ENCODE data around the gene MS4A18. TPM values are rescaled to one million over a fixed set of nuclear protein-coding genes. Genes with fewer than 3 reads are reported as not detected.
A peak's percentile ranks its signal among the peaks of the same experiment; 100 is the strongest.

Gene MS4A18
- total and polyA plus RNA-seq, 2 experiments from 2014 or later = not detected

DNA sequence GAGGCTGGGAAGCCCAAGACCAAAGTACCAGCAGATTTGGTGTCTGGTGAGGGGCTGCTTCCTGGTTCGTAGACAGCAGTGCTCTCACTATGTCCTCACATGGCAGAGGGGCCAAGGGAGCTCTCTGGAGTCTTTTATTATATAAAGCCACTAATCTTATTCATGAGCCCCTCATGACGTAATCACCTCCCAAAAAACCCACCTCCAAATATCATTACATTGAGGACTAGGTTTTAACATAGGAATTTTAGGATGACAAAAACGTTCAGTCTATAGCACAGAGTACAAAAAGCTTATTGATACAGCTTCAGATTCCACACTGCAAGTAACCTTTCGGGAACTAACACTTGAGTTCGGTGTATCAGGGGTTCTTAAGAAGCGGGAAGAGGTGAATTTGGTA is 4.1 kb upstream of the MS4A18 start:
- H3K9me2 ChIP-seq (replicated peaks; ENCODE audit: insufficient read depth) = no peaks in the 10 kb centered on the region
- TF ChIP-seq EZH2 (IDR thresholded peaks at IDR 0.05; ENCODE audit: borderline replicate concordance) (no peak), EZH2phosphoT487 (IDR thresholded peaks at IDR 0.05; ENCODE audit: low read depth, severe bottlenecking, unreplicated experiment) (no peak)
- TF ChIP-seq, protein P1, sequence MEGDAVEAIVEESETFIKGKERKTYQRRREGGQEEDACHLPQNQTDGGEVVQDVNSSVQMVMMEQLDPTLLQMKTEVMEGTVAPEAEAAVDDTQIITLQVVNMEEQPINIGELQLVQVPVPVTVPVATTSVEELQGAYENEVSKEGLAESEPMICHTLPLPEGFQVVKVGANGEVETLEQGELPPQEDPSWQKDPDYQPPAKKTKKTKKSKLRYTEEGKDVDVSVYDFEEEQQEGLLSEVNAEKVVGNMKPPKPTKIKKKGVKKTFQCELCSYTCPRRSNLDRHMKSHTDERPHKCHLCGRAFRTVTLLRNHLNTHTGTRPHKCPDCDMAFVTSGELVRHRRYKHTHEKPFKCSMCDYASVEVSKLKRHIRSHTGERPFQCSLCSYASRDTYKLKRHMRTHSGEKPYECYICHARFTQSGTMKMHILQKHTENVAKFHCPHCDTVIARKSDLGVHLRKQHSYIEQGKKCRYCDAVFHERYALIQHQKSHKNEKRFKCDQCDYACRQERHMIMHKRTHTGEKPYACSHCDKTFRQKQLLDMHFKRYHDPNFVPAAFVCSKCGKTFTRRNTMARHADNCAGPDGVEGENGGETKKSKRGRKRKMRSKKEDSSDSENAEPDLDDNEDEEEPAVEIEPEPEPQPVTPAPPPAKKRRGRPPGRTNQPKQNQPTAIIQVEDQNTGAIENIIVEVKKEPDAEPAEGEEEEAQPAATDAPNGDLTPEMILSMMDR (IDR thresholded peaks at IDR 0.05; ENCODE audit: poor library complexity) = no peak
- WGBS (ENCODE audit: low lambda C conversion rate, missing lambda C conversion rate) = 73% methylated on average over 6 of the region's 6 CpGs
- no peaks in the 10 kb centered on the region for H3K36me3 ChIP-seq (replicated peaks; ENCODE audit: insufficient read depth, low read depth)
- H3K79me2 ChIP-seq = no peaks in the 10 kb centered on the region
- no peak overlapping the region for H3K4me2 ChIP-seq
- no peaks in the 10 kb centered on the region for H3K9me3 ChIP-seq (ENCODE audit: low read depth)
- H3K27ac ChIP-seq = peak overlapping the region; percentile 75
- H3K4me3 ChIP-seq = no peak overlapping the region
- H3K4me1 ChIP-seq (ENCODE audit: insufficient read depth) = peaks cover 5% of the 10 kb centered on the region
- no peak overlapping the region for H2AFZ ChIP-seq
- no peak for DNase-seq (ENCODE audit: low spot score)
- H4K20me1 ChIP-seq (ENCODE audit: insufficient read depth, poor library complexity, severe bottlenecking) = no peaks in the 10 kb centered on the region
- no peaks in the 10 kb centered on the region for H3K27me3 ChIP-seq

DNA sequence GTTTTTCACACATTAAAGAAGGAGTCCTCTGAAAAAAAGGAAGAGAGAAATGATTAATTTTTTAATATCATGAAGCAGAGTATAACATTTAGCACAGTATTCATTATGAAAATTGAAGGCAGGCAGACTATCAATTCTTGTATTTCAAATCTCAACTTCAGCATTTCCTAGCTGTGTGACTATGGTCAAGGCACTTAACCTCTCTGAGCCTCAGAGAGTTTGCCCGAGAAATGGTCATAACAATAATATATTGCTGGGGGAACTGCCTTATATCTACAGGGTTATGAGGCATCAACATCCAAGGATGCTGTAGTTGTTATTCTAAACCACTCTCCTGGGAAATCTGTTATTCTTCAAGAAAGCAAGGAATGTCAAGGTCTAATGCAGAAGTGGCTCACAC is 1.1 kb downstream of the MS4A18 start:
- no peaks in the 10 kb centered on the region for H3K4me1 ChIP-seq (ENCODE audit: insufficient read depth)
- H3K9me3 ChIP-seq (ENCODE audit: low read depth) = no peaks in the 10 kb centered on the region
- H3K36me3 ChIP-seq (replicated peaks; ENCODE audit: insufficient read depth, low read depth) = no peaks in the 10 kb centered on the region
- H3K79me2 ChIP-seq = no peaks in the 10 kb centered on the region
- H3K27me3 ChIP-seq = no peaks in the 10 kb centered on the region
- no peaks in the 10 kb centered on the region for H3K9me2 ChIP-seq (replicated peaks; ENCODE audit: insufficient read depth)
- no peak overlapping the region for H2AFZ ChIP-seq
- TF ChIP-seq EZH2phosphoT487 (IDR thresholded peaks at IDR 0.05; ENCODE audit: low read depth, severe bottlenecking, unreplicated experiment) (no peak), EZH2 (IDR thresholded peaks at IDR 0.05; ENCODE audit: borderline replicate concordance) (no peak)
- no peak overlapping the region for H3K4me2 ChIP-seq
- H3K27ac ChIP-seq = no peak overlapping the region
- H4K20me1 ChIP-seq (ENCODE audit: insufficient read depth, poor library complexity, severe bottlenecking) = no peaks in the 10 kb centered on the region
- 86% methylated on average over 1 of the region's 1 CpG for WGBS (ENCODE audit: low lambda C conversion rate, missing lambda C conversion rate)
- no peak overlapping the region for H3K4me3 ChIP-seq
- no peak for DNase-seq (ENCODE audit: low spot score)

DNA sequence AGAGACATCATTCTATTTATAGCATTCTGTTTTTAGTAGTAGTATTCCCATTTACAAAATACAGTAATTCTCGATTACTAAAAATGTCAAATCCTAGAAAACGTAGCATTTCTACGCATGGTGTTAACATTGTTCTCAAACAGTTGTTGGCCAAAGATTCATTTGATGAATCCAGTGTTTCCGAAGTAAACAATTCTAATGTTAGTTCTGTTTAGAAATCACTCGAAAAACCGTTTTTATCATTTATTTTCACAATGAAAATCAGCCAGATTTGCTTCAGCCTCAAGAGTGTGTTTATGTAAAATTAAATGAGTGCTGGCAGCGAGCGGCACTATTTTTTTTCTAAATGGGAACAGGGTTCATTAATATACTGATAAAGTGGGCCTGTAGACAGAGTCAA is 7.1 kb downstream of the MS4A18 start:
- WGBS (ENCODE audit: low lambda C conversion rate, missing lambda C conversion rate) = 84% methylated on average over 8 of the region's 8 CpGs

DNA sequence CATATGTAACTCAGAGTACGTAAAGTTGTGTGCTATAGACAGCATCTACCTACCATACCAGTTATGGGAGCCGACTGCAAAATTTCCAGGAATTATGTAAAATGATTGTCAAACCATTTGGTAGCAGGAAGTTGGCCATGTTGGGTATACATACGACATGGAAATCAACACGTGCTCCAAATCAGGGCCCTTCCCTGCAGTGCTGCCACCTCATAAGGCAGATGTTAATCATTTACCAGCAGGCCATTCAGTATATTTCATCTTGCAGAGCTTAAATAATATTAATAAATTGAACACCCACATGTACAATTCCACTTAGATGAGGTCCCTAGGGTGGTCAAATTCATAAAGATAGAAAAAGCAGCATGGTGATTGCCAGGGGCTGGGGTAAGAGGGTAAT is 9.8 kb downstream of the MS4A18 start:
- Histone ChIP-seq H3K9me3 (ENCODE audit: low read depth) (no peaks in the 10 kb centered on the region), H3K4me1 (ENCODE audit: insufficient read depth) (no peaks in the 10 kb centered on the region), H3K4me2 (no peak overlapping the region), H3K27ac (no peak overlapping the region), H3K27me3 (no peaks in the 10 kb centered on the region), H3K36me3 (replicated peaks; ENCODE audit: insufficient read depth, low read depth) (no peaks in the 10 kb centered on the region), H2AFZ (no peak overlapping the region), H3K79me2 (no peaks in the 10 kb centered on the region), H3K4me3 (no peak overlapping the region), H3K9me2 (replicated peaks; ENCODE audit: insufficient read depth) (no peaks in the 10 kb centered on the region), H4K20me1 (ENCODE audit: insufficient read depth, poor library complexity, severe bottlenecking) (no peaks in the 10 kb centered on the region)
- WGBS (ENCODE audit: low lambda C conversion rate, missing lambda C conversion rate) = 66% methylated on average over 4 of the region's 4 CpGs
- TF ChIP-seq EZH2phosphoT487 (IDR thresholded peaks at IDR 0.05; ENCODE audit: low read depth, severe bottlenecking, unreplicated experiment) (no peak), EZH2 (IDR thresholded peaks at IDR 0.05; ENCODE audit: borderline replicate concordance) (no peak)
- TF ChIP-seq, protein P1 (IDR thresholded peaks at IDR 0.05; ENCODE audit: poor library complexity) = no peak
- DNase-seq (ENCODE audit: low spot score) = no peak

More for the DNA sequence above, 7.1 kb downstream of the MS4A18 start:
- no peak for DNase-seq (ENCODE audit: low spot score)
- H3K27ac ChIP-seq = no peak overlapping the region
- no peaks in the 10 kb centered on the region for H3K9me2 ChIP-seq (replicated peaks; ENCODE audit: insufficient read depth)
- no peaks in the 10 kb centered on the region for H3K36me3 ChIP-seq (replicated peaks; ENCODE audit: insufficient read depth, low read depth)
- no peaks in the 10 kb centered on the region for H4K20me1 ChIP-seq (ENCODE audit: insufficient read depth, poor library complexity, severe bottlenecking)
- no peak overlapping the region for H3K4me2 ChIP-seq
- no peaks in the 10 kb centered on the region for H3K79me2 ChIP-seq
- H3K4me1 ChIP-seq (ENCODE audit: insufficient read depth) = no peaks in the 10 kb centered on the region
- H2AFZ ChIP-seq = no peak overlapping the region
- no peaks in the 10 kb centered on the region for H3K27me3 ChIP-seq
- H3K4me3 ChIP-seq = no peak overlapping the region
- TF ChIP-seq EZH2phosphoT487 (IDR thresholded peaks at IDR 0.05; ENCODE audit: low read depth, severe bottlenecking, unreplicated experiment) = no peak
- no peak for TF ChIP-seq EZH2 (IDR thresholded peaks at IDR 0.05; ENCODE audit: borderline replicate concordance)
- TF ChIP-seq, protein P1 (IDR thresholded peaks at IDR 0.05; ENCODE audit: poor library complexity) = no peak
- no peaks in the 10 kb centered on the region for H3K9me3 ChIP-seq (ENCODE audit: low read depth)
